GM10248 (cell line): ENCODE measurements around the gene MCHR2.
"Not testable (repeated sequence)": the region's sequence is repeated elsewhere in the genome, so short reads cannot be mapped to it uniquely, and the experiment has no call there.

ENCODE experiments used
- CTCF ChIA-PET: fragments of 300-600 bp; sonication (Branson Sonifier 250); formaldehyde crosslinking; extraction: SDS; loops from one replicate; lab custom pipeline; 2021; ENCODE audit warnings: antibody characterized with exemption; lab: Yijun Ruan, JAX
- POLR2A ChIA-PET: fragments of 350-650 bp; sonication (Branson Sonifier 250); formaldehyde crosslinking; extraction: SDS; loops from one replicate; lab custom pipeline; 2020; ENCODE audit warnings: antibody characterized with exemption; lab: Yijun Ruan, JAX
- DNase-seq: peaks from one replicate; pipeline ENCODE4 v3.0.0; 2012; ENCODE audit errors: extremely low spot score
- CTCF ChIP-seq: IDR thresholded peaks from 2 replicates; pipeline ENCODE4 v1.5.1; 2012; ENCODE audit warnings: mild to moderate bottlenecking, low read depth; ENCODE audit errors: extremely low read depth, missing control alignments, control extremely low read depth

The MCHR2 gene, protein sequence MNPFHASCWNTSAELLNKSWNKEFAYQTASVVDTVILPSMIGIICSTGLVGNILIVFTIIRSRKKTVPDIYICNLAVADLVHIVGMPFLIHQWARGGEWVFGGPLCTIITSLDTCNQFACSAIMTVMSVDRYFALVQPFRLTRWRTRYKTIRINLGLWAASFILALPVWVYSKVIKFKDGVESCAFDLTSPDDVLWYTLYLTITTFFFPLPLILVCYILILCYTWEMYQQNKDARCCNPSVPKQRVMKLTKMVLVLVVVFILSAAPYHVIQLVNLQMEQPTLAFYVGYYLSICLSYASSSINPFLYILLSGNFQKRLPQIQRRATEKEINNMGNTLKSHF

DNA sequence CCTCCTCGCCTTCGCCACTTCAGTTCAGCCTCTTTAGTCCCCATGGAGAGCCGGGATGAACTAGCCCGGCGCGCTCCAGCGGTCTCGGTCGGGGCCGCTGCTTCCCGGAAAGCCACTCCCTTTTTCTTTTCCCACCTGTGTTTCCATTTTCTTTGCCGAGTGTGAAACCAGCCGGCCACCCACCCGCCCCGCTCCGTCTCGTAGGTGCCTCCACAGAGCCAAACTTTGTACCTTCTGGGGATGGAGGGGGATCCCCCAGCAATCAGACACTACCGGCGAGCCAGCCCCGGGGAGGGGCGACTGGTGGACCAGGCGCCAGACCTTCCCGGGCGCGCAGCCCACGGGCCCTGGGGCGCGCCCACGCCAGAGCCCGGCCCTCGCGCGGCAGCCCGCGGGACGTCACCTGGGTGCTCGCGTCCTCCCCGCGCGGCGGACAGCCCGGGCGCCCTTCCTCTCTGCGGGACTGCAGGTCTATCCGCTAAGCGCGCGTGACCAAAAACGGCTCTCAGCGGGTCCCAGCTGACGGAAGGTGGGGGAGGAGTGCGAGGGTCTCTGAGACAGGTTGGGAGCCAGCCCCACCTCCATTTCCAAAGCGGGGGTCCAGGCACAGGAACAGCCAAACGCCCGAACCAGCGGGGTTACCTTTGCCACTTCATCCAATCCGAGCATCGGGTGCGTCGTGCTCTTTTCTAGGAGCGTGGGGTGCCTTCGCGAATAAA is at the start of gene MCHR2:
Gene MCHR2 (minus strand): TSS at position 691 of the 719 bp plus-strand sequence. CDS start 38,076 bp downstream, outside the sequence.
- ChIA-PET POLR2A (no interaction called here), CTCF (interaction anchor here (1.2 kb wide), 1 partner anchor 9 kb away, joined by 5 read pairs; no protein-coding TSS in a partner anchor)
- no peak for DNase-seq

GRCh38 chr6:100038546-100038945 is 44.5 kb upstream of the MCHR2 start:
- CTCF ChIA-PET: interaction anchor here (1.2 to 2.0 kb wide), 3 partner anchors 9 to 37 kb away, joined by 3 to 7 read pairs (median 4); no protein-coding TSS in a partner anchor
- POLR2A ChIA-PET, DNase-seq: not testable (repeated sequence)

More for the DNA sequence above, at the start of gene MCHR2:
- no peak for TF ChIP-seq CTCF

GRCh38 chr6:100035873-100036653 is 42.0 kb upstream of the MCHR2 start:
- TF ChIP-seq CTCF: no peak
- POLR2A ChIA-PET: no interaction called here
- no peak for DNase-seq
- CTCF ChIA-PET: interaction anchor here (0.8 to 1.1 kb wide), 4 partner anchors 11 to 168 kb away, joined by 3 to 4 read pairs (median 3); no protein-coding TSS in a partner anchor

- ChIA-PET POLR2A (no interaction called here), CTCF (interaction anchor here (1.4 kb wide), 1 partner anchor 12 kb away, joined by 4 read pairs; no protein-coding TSS in a partner anchor)
- TF ChIP-seq CTCF: no peak
- no peak for DNase-seq
Observed at GRCh38 chr6:100023798-100024197, 29.8 kb upstream of the MCHR2 start.

DNA sequence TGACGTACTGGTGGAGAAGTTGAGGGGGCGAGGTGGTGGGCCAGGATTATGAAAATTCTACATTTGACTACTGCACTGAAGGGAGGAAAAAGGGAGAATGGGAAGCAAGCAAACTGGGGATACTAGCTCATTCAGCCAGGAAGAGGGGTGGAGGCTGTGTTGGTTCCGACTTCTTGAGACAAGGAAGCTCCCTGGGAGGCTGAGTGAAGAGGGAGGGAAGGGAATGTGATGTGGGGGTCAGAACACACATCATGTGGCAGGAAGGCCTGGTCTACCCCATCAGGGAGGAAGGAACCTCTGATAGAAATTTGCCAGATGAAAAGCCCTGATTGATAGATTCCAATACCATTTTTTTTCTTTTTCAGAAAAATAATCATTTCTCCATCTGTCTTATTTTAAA is 28.8 kb upstream of the MCHR2 start:
- CTCF ChIA-PET: interaction anchor here (1.4 to 2.6 kb wide), 3 partner anchors 10 to 21 kb away, joined by 3 to 14 read pairs (median 4); no protein-coding TSS in a partner anchor
- TF ChIP-seq CTCF: no peak

GRCh38 chr6:100008857-100009256 is 14.8 kb upstream of the MCHR2 start:
- POLR2A ChIA-PET: no interaction called here
- TF ChIP-seq CTCF: no peak
- no peak for DNase-seq
- CTCF ChIA-PET: no interaction called here

More for the DNA sequence above, 28.8 kb upstream of the MCHR2 start:
- no peak for DNase-seq
- POLR2A ChIA-PET: no interaction called here
